Activated T-cell treated with anti-CD3 and anti-CD28 coated beads, Interleukin-2, amount 50 U/mL, for 4 hours (primary cell): ENCODE data around the gene CACNA1C. TPM values are rescaled to one million over a fixed set of nuclear protein-coding genes. Genes with fewer than 3 reads are reported as not detected.

Experiments
- ATAC-seq, 2 donors: fragments of 200-7000 bp; cut with Tn5 transposase; one replicate each; pipeline ENCODE4 v1.10.0; 2021
- DNase-seq: peaks from one replicate; pipeline ENCODE4 v3.0.0-alpha.2; 2020
- H3K27me3 Mint-ChIP-seq: one replicate; pipeline ENCODE4 v1.8.0; 2021; ENCODE audit warnings: low read depth, mixed read lengths
- H3K36me3 Mint-ChIP-seq: one replicate; pipeline ENCODE4 v1.8.0; 2022; ENCODE audit warnings: mixed read lengths; ENCODE audit not compliant: insufficient read depth
- H3K4me1 Mint-ChIP-seq: one replicate; pipeline ENCODE4 v1.8.0; 2021; ENCODE audit warnings: low read depth, mixed read lengths
- H3K4me3 Mint-ChIP-seq: one replicate; pipeline ENCODE4 v1.8.0; 2021; ENCODE audit warnings: mild to moderate bottlenecking, moderate library complexity, mixed read lengths
- H3K9me3 Mint-ChIP-seq: one replicate; pipeline ENCODE4 v1.8.0; 2021; ENCODE audit warnings: mixed read lengths
- total RNA-seq, 3 donors: library from RNA; stranded (reverse); gene quantifications; one replicate each; pipeline ENCODE4 v1.2.1, GENCODE V29; 2021

Gene CACNA1C
- total RNA-seq, 3 donors from 2014 or later: 0.03 to 0.08 (median 0.03) TPM

GRCh38 chr12:2051700-2052621 lies 826 bp upstream of the CACNA1C start:
- Mint-ChIP-seq H3K9me3 (no peaks in the 10 kb centered on the region), H3K4me1 (peaks cover 18% of the 10 kb centered on the region), H3K36me3 (no peaks in the 10 kb centered on the region), H3K27me3 (peaks cover 71% of the 10 kb centered on the region), H3K4me3 (peak overlapping the region; percentile 46)
- ATAC-seq (no peak), DNase-seq (no peak)

GRCh38 chr12:2053691-2054090 lies 904 bp downstream of the CACNA1C start:
- ATAC-seq (no peak), DNase-seq (no peak)
- peaks cover 74% of the 10 kb centered on the region for H3K27me3 Mint-ChIP-seq
- H3K9me3 Mint-ChIP-seq: no peaks in the 10 kb centered on the region
- H3K4me3 Mint-ChIP-seq: no peak overlapping the region
- no peaks in the 10 kb centered on the region for H3K36me3 Mint-ChIP-seq
- H3K4me1 Mint-ChIP-seq: peaks cover 18% of the 10 kb centered on the region

- Mint-ChIP-seq H3K4me3 (peak overlapping the region; percentile 70), H3K9me3 (no peaks in the 10 kb centered on the region), H3K36me3 (no peaks in the 10 kb centered on the region), H3K27me3 (peaks cover 70% of the 10 kb centered on the region), H3K4me1 (peaks cover 18% of the 10 kb centered on the region)
- ATAC-seq (no peak), DNase-seq (no peak)
Measured at GRCh38 chr12:2054091-2055018, 1.6 kb downstream of the CACNA1C start.

GRCh38 chr12:2057041-2057794 lies 4.4 kb downstream of the CACNA1C start:
- peaks cover 11% of the 10 kb centered on the region for H3K4me1 Mint-ChIP-seq
- ATAC-seq (no peak), DNase-seq (peak; percentile 12)
- no peak overlapping the region for H3K4me3 Mint-ChIP-seq
- no peaks in the 10 kb centered on the region for H3K9me3 Mint-ChIP-seq
- no peaks in the 10 kb centered on the region for H3K36me3 Mint-ChIP-seq
- peaks cover 43% of the 10 kb centered on the region for H3K27me3 Mint-ChIP-seq

GRCh38 chr12:2057795-2058408 lies 5.1 kb downstream of the CACNA1C start:
- Mint-ChIP-seq H3K9me3 (no peaks in the 10 kb centered on the region), H3K36me3 (no peaks in the 10 kb centered on the region), H3K4me3 (no peak overlapping the region), H3K4me1 (peaks cover 10% of the 10 kb centered on the region), H3K27me3 (peaks cover 42% of the 10 kb centered on the region)
- ATAC-seq (no peak), DNase-seq (no peak)

GRCh38 chr12:2058837-2059236 lies 6.0 kb downstream of the CACNA1C start:
- Mint-ChIP-seq H3K27me3 (peaks cover 40% of the 10 kb centered on the region), H3K9me3 (no peaks in the 10 kb centered on the region), H3K4me1 (peaks cover 10% of the 10 kb centered on the region), H3K4me3 (no peak overlapping the region), H3K36me3 (no peaks in the 10 kb centered on the region)
- ATAC-seq (no peak), DNase-seq (no peak)

- Mint-ChIP-seq H3K27me3 (peaks cover 25% of the 10 kb centered on the region), H3K4me3 (no peak overlapping the region), H3K4me1 (peaks cover 11% of the 10 kb centered on the region), H3K9me3 (no peaks in the 10 kb centered on the region), H3K36me3 (no peaks in the 10 kb centered on the region)
- ATAC-seq (no peak), DNase-seq (no peak)
Measured at GRCh38 chr12:2061402-2061801, 8.6 kb downstream of the CACNA1C start.

DNA sequence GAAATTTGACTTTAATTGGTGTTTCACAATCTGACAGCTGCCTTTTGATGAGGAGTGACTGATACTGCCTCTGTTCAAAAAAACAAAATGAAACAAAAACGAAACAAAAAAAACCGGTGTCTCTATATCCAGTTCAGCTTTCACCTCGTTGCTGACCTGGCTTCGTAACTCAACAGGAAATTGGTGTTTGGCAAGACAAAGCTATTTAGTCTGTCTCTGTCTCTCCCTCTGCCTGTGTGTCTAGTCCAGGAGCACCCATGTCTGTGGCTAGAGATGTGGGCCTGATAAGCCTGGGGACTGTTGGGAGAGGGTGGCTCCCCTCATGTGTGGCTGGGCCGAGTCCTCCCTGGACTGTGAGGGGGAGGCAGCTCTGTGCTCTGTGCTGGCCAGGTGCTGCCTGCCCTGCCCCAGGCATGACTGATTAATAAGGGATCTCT lies 11.3 kb downstream of the CACNA1C start:
- H3K36me3 Mint-ChIP-seq: no peaks in the 10 kb centered on the region

GRCh38 chr12:2068653-2069052 lies 15.9 kb downstream of the CACNA1C start:
- no peak overlapping the region for H3K4me3 Mint-ChIP-seq
- H3K9me3 Mint-ChIP-seq: peaks cover 12% of the 10 kb centered on the region
- no peak for ATAC-seq
- DNase-seq: no peak
- peaks cover 18% of the 10 kb centered on the region for H3K27me3 Mint-ChIP-seq
- H3K4me1 Mint-ChIP-seq: peaks cover 10% of the 10 kb centered on the region
- no peaks in the 10 kb centered on the region for H3K36me3 Mint-ChIP-seq

More for the DNA sequence above, 11.3 kb downstream of the CACNA1C start:
- peaks cover 11% of the 10 kb centered on the region for H3K4me1 Mint-ChIP-seq
- ATAC-seq: peak; percentile 74 to 76
- H3K27me3 Mint-ChIP-seq: peaks cover 18% of the 10 kb centered on the region
- H3K4me3 Mint-ChIP-seq: peak overlapping the region; percentile 71
- DNase-seq: no peak
- H3K9me3 Mint-ChIP-seq: no peaks in the 10 kb centered on the region

DNA sequence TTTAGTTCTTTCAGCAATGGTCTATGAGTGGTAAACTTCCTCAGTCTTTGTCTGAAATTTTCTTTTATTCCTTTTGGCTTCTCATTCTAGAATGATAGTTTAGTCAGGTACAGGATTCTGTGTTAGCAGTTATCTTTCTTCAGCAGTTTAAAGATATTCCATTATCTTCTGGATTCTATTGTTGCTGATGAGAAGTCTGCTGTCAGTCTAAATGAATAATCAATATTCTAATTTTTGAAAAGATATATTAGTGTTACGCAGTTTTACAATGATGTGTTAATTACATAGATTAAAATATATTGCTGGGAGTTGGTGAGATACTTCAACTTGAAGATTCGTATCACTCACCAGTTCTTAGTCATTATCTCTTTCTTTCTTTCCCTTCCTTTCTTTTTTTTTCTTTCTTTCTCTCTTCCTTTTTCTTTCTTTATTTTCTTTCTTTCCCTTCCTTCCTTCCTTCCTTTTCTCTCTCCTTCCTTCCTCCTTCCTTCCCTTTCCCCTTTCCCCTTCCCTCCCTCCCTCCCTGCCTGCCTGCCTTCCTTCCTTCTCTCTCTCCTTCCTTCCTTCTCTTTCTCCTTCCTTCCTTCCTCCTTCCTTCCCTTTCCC lies 17.8 kb downstream of the CACNA1C start:
- H3K27me3 Mint-ChIP-seq: peaks cover 19% of the 10 kb centered on the region
- H3K4me3 Mint-ChIP-seq: no peak overlapping the region
- ATAC-seq (no peak), DNase-seq (no peak)
- peaks cover 12% of the 10 kb centered on the region for H3K9me3 Mint-ChIP-seq
- H3K36me3 Mint-ChIP-seq: no peaks in the 10 kb centered on the region
- no peaks in the 10 kb centered on the region for H3K4me1 Mint-ChIP-seq

DNA sequence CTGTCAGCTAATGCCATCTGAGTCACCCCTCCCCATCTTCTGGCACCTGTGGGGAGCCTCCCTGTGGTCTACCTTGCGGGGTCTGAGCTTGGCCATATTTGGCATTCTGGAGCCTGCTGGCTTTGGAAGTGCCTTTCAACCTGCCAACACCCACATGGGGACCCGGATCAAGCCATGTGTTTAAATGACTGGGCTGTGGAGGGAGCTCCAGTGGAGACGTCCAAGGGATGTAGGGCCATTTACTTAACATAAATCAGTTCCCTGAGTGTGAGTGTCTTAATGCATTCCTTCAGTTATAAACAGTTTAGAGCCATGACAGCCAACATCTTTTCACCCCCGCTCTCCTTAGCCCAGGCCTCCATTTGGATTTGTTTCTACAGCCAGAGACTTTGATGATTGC lies 22.0 kb downstream of the CACNA1C start:
- peaks cover 9% of the 10 kb centered on the region for H3K27me3 Mint-ChIP-seq
- H3K4me3 Mint-ChIP-seq: no peak overlapping the region
- H3K4me1 Mint-ChIP-seq: no peaks in the 10 kb centered on the region
- DNase-seq (no peak), ATAC-seq (no peak)
- H3K36me3 Mint-ChIP-seq: no peaks in the 10 kb centered on the region
- peaks cover 12% of the 10 kb centered on the region for H3K9me3 Mint-ChIP-seq

DNA sequence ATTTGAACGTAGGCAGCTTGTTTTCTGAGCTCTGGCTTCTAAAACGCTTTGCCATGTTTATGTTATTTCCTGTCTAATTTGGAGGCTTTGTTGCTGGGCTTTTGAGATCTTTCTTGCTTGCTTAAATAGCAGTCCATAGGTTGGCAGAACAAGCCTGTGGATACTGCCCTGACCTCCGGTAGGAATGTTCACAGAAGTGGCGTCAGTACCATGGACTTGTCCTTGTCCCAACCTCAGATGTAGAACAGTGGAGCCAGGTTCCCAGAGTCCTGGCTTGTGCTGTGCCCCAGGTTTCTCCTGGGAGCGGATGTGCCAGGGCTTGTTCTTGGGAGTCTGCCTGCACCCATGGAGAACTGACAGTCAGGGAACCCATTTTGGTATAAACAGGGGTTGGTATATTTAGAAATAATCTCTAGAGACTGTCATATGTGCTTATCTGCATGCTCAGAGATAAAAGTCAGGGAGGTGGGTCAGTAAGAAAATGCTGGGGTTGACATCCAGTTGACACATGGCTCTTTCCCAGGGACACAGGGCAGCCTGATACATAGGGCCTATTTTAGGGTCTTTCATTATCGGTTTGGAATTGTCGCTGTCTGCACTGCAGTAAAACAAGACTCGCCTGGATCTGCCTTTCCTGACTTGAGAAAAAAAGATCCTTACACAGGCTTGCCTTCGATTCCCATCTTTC lies 22.9 kb downstream of the CACNA1C start:
- DNase-seq (no peak), ATAC-seq (no peak)
- H3K36me3 Mint-ChIP-seq: no peaks in the 10 kb centered on the region
- H3K4me1 Mint-ChIP-seq: no peaks in the 10 kb centered on the region
- peaks cover 10% of the 10 kb centered on the region for H3K9me3 Mint-ChIP-seq
- peaks cover 9% of the 10 kb centered on the region for H3K27me3 Mint-ChIP-seq
- H3K4me3 Mint-ChIP-seq: no peak overlapping the region

GRCh38 chr12:2076196-2076570 lies 23.4 kb downstream of the CACNA1C start:
- DNase-seq (no peak), ATAC-seq (no peak)
- Mint-ChIP-seq H3K36me3 (no peaks in the 10 kb centered on the region), H3K9me3 (peaks cover 11% of the 10 kb centered on the region), H3K27me3 (peaks cover 9% of the 10 kb centered on the region), H3K4me3 (no peak overlapping the region), H3K4me1 (no peaks in the 10 kb centered on the region)
